Glutamatergic neuron (in vitro differentiated cells): ENCODE measurements around the gene OTULIN. TPM values are rescaled to one million over a fixed set of nuclear protein-coding genes. Genes with fewer than 3 reads are reported as not detected.

Source experiments
- DNase-seq: peaks from one replicate; pipeline ENCODE4 v3.0.0; 2022
- H3K27ac Mint-ChIP-seq: one replicate; pipeline ENCODE4 v1.8.0; 2020; ENCODE audit warnings: mild to moderate bottlenecking, mixed read lengths, inconsistent platforms; ENCODE audit not compliant: unreplicated experiment
- H3K27me3 Mint-ChIP-seq: one replicate; pipeline ENCODE4 v1.8.0; 2020; ENCODE audit warnings: mild to moderate bottlenecking, moderate library complexity, mixed read lengths, inconsistent platforms; ENCODE audit not compliant: unreplicated experiment
- H3K36me3 Mint-ChIP-seq: one replicate; pipeline ENCODE4 v1.8.0; 2020; ENCODE audit warnings: mild to moderate bottlenecking, mixed read lengths, inconsistent platforms; ENCODE audit not compliant: unreplicated experiment
- H3K4me1 Mint-ChIP-seq: one replicate; pipeline ENCODE4 v1.8.0; 2020; ENCODE audit warnings: mild to moderate bottlenecking, low read depth, mixed read lengths, inconsistent platforms; ENCODE audit not compliant: unreplicated experiment
- H3K4me3 Mint-ChIP-seq: one replicate; pipeline ENCODE4 v1.8.0; 2020; ENCODE audit warnings: mild to moderate bottlenecking, mixed read lengths, inconsistent platforms; ENCODE audit not compliant: unreplicated experiment
- H3K9me3 Mint-ChIP-seq: one replicate; pipeline ENCODE4 v1.8.0; 2020; ENCODE audit warnings: mild to moderate bottlenecking, moderate library complexity, mixed read lengths, inconsistent platforms; ENCODE audit not compliant: unreplicated experiment
- total RNA-seq: library from RNA; stranded (reverse); fragmentation: NEBNext Ultra II Directional; extraction: Animal tissue kit (Norgen Biotek cat#: 25700); gene quantifications from one replicate; pipeline ENCODE4 v1.2.1, GENCODE V29; 2021; ENCODE audit not compliant: unreplicated experiment
- TF ChIP-seq, protein P1 (sequence below): fragments of 200-600 bp; sonication (generic); IDR thresholded peaks from one replicate; pipeline ENCODE4 v1.5.0; 2021; ENCODE audit not compliant: partially characterized antibody, unreplicated experiment

Gene OTULIN
- total RNA-seq, 1 donor from 2014 or later = 17.7 TPM

DNA sequence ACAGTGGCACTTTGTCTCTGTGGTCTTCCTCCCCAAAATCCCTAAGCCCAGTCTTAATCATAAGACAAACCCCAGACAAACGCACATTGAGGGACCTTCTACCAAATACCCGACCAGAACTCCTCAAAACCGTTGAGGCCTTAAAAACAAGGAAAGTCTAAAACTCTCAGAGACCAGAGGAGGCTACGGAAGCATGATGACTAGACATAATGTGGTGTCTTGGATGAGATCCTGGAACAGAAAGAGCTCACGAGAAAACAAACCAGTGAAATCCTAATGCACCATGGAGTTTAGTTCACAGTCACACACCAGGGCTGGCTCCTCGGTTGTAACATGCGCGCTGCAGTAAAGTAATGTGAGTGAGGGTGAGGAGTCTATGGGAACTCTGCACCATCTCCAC is 58.4 kb downstream of the OTULIN start:
- TF ChIP-seq, protein P1, sequence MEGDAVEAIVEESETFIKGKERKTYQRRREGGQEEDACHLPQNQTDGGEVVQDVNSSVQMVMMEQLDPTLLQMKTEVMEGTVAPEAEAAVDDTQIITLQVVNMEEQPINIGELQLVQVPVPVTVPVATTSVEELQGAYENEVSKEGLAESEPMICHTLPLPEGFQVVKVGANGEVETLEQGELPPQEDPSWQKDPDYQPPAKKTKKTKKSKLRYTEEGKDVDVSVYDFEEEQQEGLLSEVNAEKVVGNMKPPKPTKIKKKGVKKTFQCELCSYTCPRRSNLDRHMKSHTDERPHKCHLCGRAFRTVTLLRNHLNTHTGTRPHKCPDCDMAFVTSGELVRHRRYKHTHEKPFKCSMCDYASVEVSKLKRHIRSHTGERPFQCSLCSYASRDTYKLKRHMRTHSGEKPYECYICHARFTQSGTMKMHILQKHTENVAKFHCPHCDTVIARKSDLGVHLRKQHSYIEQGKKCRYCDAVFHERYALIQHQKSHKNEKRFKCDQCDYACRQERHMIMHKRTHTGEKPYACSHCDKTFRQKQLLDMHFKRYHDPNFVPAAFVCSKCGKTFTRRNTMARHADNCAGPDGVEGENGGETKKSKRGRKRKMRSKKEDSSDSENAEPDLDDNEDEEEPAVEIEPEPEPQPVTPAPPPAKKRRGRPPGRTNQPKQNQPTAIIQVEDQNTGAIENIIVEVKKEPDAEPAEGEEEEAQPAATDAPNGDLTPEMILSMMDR = no peak
- peaks cover 15% of the 10 kb centered on the region for H3K4me1 Mint-ChIP-seq
- no peak for DNase-seq
- peaks cover 18% of the 10 kb centered on the region for H3K36me3 Mint-ChIP-seq
- H3K4me3 Mint-ChIP-seq = no peak overlapping the region
- peaks cover 11% of the 10 kb centered on the region for H3K27me3 Mint-ChIP-seq
- no peak overlapping the region for H3K27ac Mint-ChIP-seq
- H3K9me3 Mint-ChIP-seq = peaks cover 7% of the 10 kb centered on the region

DNA sequence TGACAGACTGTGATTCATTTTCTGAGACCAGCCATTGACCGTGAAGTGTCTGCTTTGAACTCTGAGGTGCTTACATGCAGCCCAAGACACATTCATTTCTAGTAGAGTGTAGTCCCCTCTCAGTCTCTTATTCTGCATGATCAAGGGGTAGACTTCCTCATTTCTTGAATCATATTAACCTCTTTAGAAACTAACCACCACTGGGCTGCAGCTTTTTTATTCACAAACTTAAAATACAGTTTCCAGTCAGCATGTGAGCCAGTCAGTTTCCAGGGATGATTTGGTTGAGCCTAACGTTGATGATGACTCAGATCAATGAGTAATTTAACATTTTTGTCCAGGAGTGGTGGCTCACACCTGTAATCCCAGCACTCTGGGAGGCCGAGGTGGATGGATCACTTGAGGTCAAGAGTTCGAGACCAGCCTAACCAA is 59.2 kb downstream of the OTULIN start:
- peaks cover 6% of the 10 kb centered on the region for H3K9me3 Mint-ChIP-seq
- TF ChIP-seq, protein P1 = no peak
- H3K36me3 Mint-ChIP-seq = peaks cover 10% of the 10 kb centered on the region
- peaks cover 19% of the 10 kb centered on the region for H3K4me1 Mint-ChIP-seq
- H3K4me3 Mint-ChIP-seq = no peak overlapping the region
- DNase-seq = no peak
- H3K27me3 Mint-ChIP-seq = peaks cover 11% of the 10 kb centered on the region
- no peak overlapping the region for H3K27ac Mint-ChIP-seq

GRCh38 chr5:14724633-14725032 is 60.1 kb downstream of the OTULIN start:
- DNase-seq = no peak
- Mint-ChIP-seq H3K36me3 (peaks cover under 1% of the 10 kb centered on the region), H3K9me3 (peaks cover 2% of the 10 kb centered on the region), H3K27me3 (peaks cover 6% of the 10 kb centered on the region), H3K4me3 (no peak overlapping the region), H3K27ac (no peak overlapping the region), H3K4me1 (peaks cover 19% of the 10 kb centered on the region)
- TF ChIP-seq, protein P1 = no peak

DNA sequence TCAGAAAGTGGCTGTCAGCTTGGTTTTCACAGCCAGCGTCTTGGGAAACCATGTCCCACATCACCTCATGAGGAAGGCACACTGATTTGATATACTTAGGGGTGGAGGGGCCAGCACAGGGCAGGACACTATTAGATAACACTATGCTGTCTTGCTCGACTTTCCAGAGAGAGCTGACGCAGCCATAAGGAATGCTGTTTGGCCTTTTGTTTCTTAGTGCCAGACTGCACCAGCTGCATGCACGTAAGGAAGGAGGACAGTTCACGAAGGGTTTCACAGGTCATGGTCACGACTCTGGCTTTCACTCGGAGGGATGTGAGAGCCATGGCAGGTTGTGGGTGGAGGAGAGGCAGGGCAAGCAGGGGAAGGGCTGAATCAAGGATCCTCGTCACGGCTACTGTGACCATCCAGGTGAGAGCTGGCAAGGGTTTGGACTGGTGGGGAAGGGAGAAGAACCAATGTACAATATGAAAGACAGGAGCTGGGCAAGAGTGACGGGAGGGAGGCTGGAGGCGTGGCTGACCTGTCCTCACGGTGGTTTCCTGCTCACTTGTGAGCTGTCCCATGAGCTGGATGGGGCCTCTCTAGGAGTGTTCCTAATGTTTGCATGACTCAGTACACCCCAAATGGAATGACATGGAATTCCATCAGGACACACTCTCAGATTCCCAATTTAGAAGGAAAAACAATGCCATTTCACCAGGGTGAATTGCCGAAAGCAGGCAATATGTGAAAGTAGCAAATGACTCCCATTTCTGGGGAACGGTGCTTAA is 61.7 kb downstream of the OTULIN start:
- Mint-ChIP-seq H3K27ac (peak overlapping the region; percentile 31), H3K4me1 (peaks cover 22% of the 10 kb centered on the region)
- TF ChIP-seq, protein P1 = no peak

GRCh38 chr5:14727428-14727865 is 62.9 kb downstream of the OTULIN start:
- TF ChIP-seq, protein P1 = peak; percentile 96
- Mint-ChIP-seq H3K4me1 (peaks cover 29% of the 10 kb centered on the region), H3K4me3 (peak overlapping the region; percentile 10), H3K9me3 (peaks cover 2% of the 10 kb centered on the region), H3K27ac (no peak overlapping the region), H3K27me3 (peaks cover 9% of the 10 kb centered on the region), H3K36me3 (peaks cover 12% of the 10 kb centered on the region)
- DNase-seq = peak; percentile 91

More for the DNA sequence above, 61.7 kb downstream of the OTULIN start:
- H3K4me3 Mint-ChIP-seq = no peak overlapping the region
- peaks cover 6% of the 10 kb centered on the region for H3K27me3 Mint-ChIP-seq
- peaks cover 7% of the 10 kb centered on the region for H3K36me3 Mint-ChIP-seq
- peaks cover 2% of the 10 kb centered on the region for H3K9me3 Mint-ChIP-seq
- DNase-seq = no peak
